ENCODE measurements around the gene RAPGEF2.

- TF ChIP-seq, protein P1, sequence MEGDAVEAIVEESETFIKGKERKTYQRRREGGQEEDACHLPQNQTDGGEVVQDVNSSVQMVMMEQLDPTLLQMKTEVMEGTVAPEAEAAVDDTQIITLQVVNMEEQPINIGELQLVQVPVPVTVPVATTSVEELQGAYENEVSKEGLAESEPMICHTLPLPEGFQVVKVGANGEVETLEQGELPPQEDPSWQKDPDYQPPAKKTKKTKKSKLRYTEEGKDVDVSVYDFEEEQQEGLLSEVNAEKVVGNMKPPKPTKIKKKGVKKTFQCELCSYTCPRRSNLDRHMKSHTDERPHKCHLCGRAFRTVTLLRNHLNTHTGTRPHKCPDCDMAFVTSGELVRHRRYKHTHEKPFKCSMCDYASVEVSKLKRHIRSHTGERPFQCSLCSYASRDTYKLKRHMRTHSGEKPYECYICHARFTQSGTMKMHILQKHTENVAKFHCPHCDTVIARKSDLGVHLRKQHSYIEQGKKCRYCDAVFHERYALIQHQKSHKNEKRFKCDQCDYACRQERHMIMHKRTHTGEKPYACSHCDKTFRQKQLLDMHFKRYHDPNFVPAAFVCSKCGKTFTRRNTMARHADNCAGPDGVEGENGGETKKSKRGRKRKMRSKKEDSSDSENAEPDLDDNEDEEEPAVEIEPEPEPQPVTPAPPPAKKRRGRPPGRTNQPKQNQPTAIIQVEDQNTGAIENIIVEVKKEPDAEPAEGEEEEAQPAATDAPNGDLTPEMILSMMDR (conservative IDR thresholded peaks at IDR 0.05; ENCODE audit: low read depth, low read length): no peak
- TF ChIP-seq EZH2 (IDR thresholded peaks at IDR 0.05; ENCODE audit: low read length, unreplicated experiment) (no peak), EZH2phosphoT487 (IDR thresholded peaks at IDR 0.05; ENCODE audit: borderline replicate concordance, low read length) (no peak)
Measured at GRCh38 chr4:159062381-159062780, 40.5 kb upstream of the RAPGEF2 start.
